ENCODE results near the gene SLC7A6OS. TPM values are rescaled to one million over a fixed set of nuclear protein-coding genes. Genes with fewer than 3 reads are reported as not detected.

Gene SLC7A6OS
- total and polyA plus RNA-seq, 8 donors = 5.2 to 8.1 (median 6.5) TPM

DNA sequence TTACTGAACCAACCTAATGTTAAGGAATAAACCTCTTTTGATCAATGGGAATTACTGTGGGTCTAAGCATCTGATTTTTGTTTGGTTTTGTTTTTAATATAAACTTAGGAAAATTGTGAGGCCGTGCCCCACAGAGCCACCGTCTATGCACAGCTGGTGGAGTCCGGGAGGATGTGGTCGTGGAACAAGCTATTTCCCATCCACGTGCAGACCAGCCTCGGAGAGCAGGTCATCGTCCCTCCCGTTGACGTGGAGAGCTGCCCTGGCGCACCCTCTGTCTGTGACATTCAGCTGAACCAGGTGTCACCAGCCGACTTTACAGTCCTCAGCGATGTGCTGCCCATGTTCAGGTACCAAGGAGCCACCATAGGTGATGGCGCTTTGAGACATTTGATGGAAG is 28.5 kb upstream of the SLC7A6OS start:
- Histone ChIP-seq H3K27me3 (no peaks in the 10 kb centered on the region), H3K36me3 (peaks cover 0 to 31% (median 24%) of the 10 kb centered on the region in 3 donors), H3K4me1 (no peaks in the 10 kb centered on the region), H3K27ac (no peak overlapping the region), H3K9me3 (no peaks in the 10 kb centered on the region), H3K4me3 (no peak overlapping the region)
- no peak for DNase-seq
- intact Hi-C loops (cut with DNase I) = no loop called here
- WGBS, 2 donors = 93 to 95% methylated on average over 13 of the region's 13 CpGs
- no peak for FAIRE-seq
- no peak for ATAC-seq
- TF ChIP-seq, protein P1, sequence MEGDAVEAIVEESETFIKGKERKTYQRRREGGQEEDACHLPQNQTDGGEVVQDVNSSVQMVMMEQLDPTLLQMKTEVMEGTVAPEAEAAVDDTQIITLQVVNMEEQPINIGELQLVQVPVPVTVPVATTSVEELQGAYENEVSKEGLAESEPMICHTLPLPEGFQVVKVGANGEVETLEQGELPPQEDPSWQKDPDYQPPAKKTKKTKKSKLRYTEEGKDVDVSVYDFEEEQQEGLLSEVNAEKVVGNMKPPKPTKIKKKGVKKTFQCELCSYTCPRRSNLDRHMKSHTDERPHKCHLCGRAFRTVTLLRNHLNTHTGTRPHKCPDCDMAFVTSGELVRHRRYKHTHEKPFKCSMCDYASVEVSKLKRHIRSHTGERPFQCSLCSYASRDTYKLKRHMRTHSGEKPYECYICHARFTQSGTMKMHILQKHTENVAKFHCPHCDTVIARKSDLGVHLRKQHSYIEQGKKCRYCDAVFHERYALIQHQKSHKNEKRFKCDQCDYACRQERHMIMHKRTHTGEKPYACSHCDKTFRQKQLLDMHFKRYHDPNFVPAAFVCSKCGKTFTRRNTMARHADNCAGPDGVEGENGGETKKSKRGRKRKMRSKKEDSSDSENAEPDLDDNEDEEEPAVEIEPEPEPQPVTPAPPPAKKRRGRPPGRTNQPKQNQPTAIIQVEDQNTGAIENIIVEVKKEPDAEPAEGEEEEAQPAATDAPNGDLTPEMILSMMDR (IDR thresholded peaks at IDR 0.05) = no peak

DNA sequence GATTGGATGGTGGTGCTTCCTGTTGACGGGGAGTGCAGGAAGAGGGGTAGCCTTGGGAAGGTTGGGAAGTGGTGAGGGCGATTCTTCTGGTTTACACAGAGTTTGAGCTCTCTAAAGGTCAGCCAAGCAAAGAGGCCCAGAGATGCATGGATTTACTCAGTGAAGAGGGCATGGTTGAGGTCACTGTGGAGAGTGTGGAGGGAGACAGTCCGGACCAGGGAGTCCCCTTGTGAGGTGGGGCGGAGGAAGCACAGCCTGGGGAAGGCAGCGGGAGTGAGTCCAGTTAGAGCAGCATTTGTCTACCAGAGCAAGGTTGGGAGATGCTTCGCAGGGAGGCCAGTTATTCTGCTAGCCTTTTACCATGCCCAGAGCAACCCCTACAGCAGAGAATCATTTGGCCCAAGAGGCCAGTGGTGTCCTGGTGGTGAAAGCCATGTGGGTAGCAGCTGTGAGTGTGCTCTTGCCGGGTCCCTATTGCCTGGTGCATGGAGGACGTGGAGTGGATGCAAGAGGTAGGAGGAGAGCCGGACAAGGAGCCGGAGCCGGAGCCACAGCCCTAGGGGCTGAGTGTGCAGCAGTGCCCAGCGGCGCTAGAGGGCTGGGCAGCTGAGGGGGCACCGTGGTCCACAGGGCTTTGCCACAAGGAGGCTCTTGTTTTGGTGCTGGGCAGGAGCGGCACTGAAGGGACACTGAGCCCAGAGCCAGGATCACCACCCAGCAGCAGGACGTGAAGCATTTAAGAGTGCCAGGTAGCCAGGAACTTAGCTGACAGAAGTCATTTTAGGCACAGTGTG is 27.8 kb upstream of the SLC7A6OS start:
- intact Hi-C loops (cut with DNase I) = no loop called here
- DNase-seq (no peak), FAIRE-seq (no peak)

DNA sequence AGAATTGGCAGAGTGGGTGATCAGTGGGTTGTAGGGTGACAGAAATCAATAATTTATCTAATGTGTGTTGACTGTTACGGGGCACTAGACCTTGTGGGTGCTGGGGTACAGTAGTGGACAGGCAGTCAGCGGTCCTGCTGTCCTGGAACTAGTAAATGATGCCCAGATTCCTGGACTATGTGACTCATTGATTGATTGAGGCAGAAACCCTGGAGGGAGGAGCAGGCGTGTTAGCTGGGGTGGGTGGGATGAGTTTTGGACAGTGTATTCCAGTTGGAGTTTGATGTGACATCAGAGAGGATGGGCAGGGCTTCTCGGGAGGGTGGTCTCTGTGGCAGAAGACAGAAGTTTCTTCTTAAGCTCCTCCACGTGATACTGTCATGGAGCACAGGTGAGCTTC is 24.4 kb upstream of the SLC7A6OS start:
- 78 to 83% methylated on average over 5 of the region's 5 CpGs for WGBS, 2 donors

More for the DNA sequence above, 27.8 kb upstream of the SLC7A6OS start:
- ATAC-seq = no peak
- no peak overlapping the region for H3K4me3 ChIP-seq
- TF ChIP-seq, protein P1 (IDR thresholded peaks at IDR 0.05) = no peak
- 91 to 95% methylated on average over 16 of the region's 16 CpGs for WGBS, 2 donors
- no peaks in the 10 kb centered on the region for H3K27me3 ChIP-seq
- peaks cover 0 to 31% (median 24%) of the 10 kb centered on the region in 3 donors for H3K36me3 ChIP-seq
- H3K27ac ChIP-seq = no peak overlapping the region
- no peaks in the 10 kb centered on the region for H3K9me3 ChIP-seq
- no peaks in the 10 kb centered on the region for H3K4me1 ChIP-seq

DNA sequence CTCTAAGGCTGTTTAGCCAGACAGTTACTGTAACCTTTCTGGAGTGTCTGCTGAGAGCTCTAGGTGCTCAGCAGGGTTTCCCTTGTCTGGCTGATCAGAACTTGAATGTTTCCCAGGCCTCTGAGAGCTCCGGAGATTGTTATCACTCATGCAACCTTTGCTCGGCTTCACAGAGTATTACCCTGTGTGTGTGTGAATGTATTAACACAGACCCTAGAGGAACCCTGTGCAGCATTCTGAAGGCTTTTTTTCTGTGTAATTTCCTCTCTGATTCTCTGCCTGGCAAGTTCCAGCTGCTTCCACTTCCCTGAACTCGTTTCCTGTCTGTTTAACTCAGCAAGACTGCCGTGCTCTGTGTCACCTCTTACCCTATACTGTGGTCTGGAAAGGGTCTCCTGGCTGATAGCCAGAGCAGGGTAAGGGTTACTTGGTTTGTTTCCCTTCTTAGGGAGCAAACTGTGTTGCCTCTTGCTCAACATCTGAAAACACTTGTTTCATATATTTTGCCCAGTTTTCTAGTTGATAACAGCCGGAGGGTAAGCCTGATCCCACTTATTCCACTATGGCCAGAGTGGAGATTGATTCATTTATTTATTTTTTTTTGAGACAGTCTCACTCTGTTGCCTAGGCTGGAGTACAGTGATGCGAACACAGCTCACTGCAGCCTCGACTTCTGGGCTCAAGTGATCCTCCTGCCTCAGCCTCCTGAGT is 21.8 kb upstream of the SLC7A6OS start:
- WGBS, 2 donors = 76 to 82% methylated on average over 7 of the region's 7 CpGs
- TF ChIP-seq, protein P1 (IDR thresholded peaks at IDR 0.05) = no peak
- Histone ChIP-seq H3K4me3 (no peak overlapping the region), H3K27ac (peak overlapping the region in 1 of 4 donors; percentile 17), H3K9me3 (no peaks in the 10 kb centered on the region), H3K36me3 (peaks cover 0 to 7% (median 5%) of the 10 kb centered on the region in 3 donors), H3K4me1 (no peaks in the 10 kb centered on the region), H3K27me3 (no peaks in the 10 kb centered on the region)
- FAIRE-seq (no peak), ATAC-seq (peak in 2 of 4 donors; percentile 46 to 47), DNase-seq (peak in 1 of 6 donors; percentile 28)
- intact Hi-C loops (cut with DNase I) = no loop called here

More for the DNA sequence above, 24.4 kb upstream of the SLC7A6OS start:
- DNase-seq = no peak
- Histone ChIP-seq H3K27ac (no peak overlapping the region), H3K9me3 (no peaks in the 10 kb centered on the region), H3K27me3 (no peaks in the 10 kb centered on the region), H3K36me3 (peaks cover 0 to 22% (median 21%) of the 10 kb centered on the region in 3 donors), H3K4me1 (no peaks in the 10 kb centered on the region), H3K4me3 (no peak overlapping the region)
- ATAC-seq = peak in 1 of 4 donors; percentile 31
- no peak for FAIRE-seq
- TF ChIP-seq, protein P1 (IDR thresholded peaks at IDR 0.05) = no peak
- intact Hi-C loops (cut with DNase I) = no loop called here

Measured in pancreas (tissue), 10 donors.